Nephron progenitor cell (in vitro differentiated cells): ENCODE measurements around the gene LTBP2.

Source experiments
- DNase-seq: peaks from one replicate; pipeline ENCODE4 v3.0.0; 2021
- H3K27ac Mint-ChIP-seq: 2 replicates; pipeline ENCODE4 v1.8.0; 2021; ENCODE audit warnings: mild to moderate bottlenecking, moderate library complexity, mixed read lengths
- H3K27me3 Mint-ChIP-seq: 2 replicates; pipeline ENCODE4 v1.8.0; 2021; ENCODE audit warnings: mild to moderate bottlenecking, low read depth, mixed read lengths; ENCODE audit not compliant: poor library complexity
- H3K36me3 Mint-ChIP-seq: 2 replicates; pipeline ENCODE4 v1.8.0; 2021; ENCODE audit warnings: low read depth, mixed read lengths
- H3K4me1 Mint-ChIP-seq: 2 replicates; pipeline ENCODE4 v1.8.0; 2021; ENCODE audit warnings: mixed read lengths
- H3K4me3 Mint-ChIP-seq: 2 replicates; pipeline ENCODE4 v1.8.0; 2021; ENCODE audit warnings: mild to moderate bottlenecking, moderate library complexity, mixed read lengths
- H3K9me3 Mint-ChIP-seq: 2 replicates; pipeline ENCODE4 v1.8.0; 2021; ENCODE audit warnings: mild to moderate bottlenecking, moderate library complexity, mixed read lengths
- CTCF ChIP-seq: fragments of 200-600 bp; sonication (generic); IDR thresholded peaks from 2 replicates; pipeline ENCODE4 v1.5.0; 2021; ENCODE audit warnings: antibody characterized with exemption

The LTBP2 gene

GRCh38 chr14:74510959-74511409 lies 101.1 kb downstream of the LTBP2 start:
- no peak overlapping the region for H3K27ac Mint-ChIP-seq
- H3K9me3 Mint-ChIP-seq, result no peaks in the 10 kb centered on the region
- no peak for DNase-seq
- H3K4me3 Mint-ChIP-seq, result no peak overlapping the region
- peaks cover 14% of the 10 kb centered on the region for H3K27me3 Mint-ChIP-seq
- peaks cover 39% of the 10 kb centered on the region for H3K4me1 Mint-ChIP-seq
- TF ChIP-seq CTCF, result no peak
- no peaks in the 10 kb centered on the region for H3K36me3 Mint-ChIP-seq

- Mint-ChIP-seq H3K9me3 (no peaks in the 10 kb centered on the region), H3K27ac (no peak overlapping the region), H3K4me1 (peaks cover 39% of the 10 kb centered on the region), H3K27me3 (peaks cover 14% of the 10 kb centered on the region), H3K4me3 (no peak overlapping the region), H3K36me3 (no peaks in the 10 kb centered on the region)
- no peak for TF ChIP-seq CTCF
- DNase-seq, result no peak
Measured at GRCh38 chr14:74510223-74510931, 101.7 kb downstream of the LTBP2 start.

- peaks cover 37% of the 10 kb centered on the region for H3K4me1 Mint-ChIP-seq
- H3K4me3 Mint-ChIP-seq, result no peak overlapping the region
- no peak for DNase-seq
- peak overlapping the region; percentile 84 for H3K27ac Mint-ChIP-seq
- no peak for TF ChIP-seq CTCF
- H3K27me3 Mint-ChIP-seq, result peaks cover 11% of the 10 kb centered on the region
- no peaks in the 10 kb centered on the region for H3K9me3 Mint-ChIP-seq
- no peaks in the 10 kb centered on the region for H3K36me3 Mint-ChIP-seq
Measured at GRCh38 chr14:74509587-74510222, 102.3 kb downstream of the LTBP2 start.

GRCh38 chr14:74508844-74509428 lies 103.1 kb downstream of the LTBP2 start:
- Mint-ChIP-seq H3K36me3 (no peaks in the 10 kb centered on the region), H3K9me3 (no peaks in the 10 kb centered on the region), H3K4me3 (no peak overlapping the region), H3K4me1 (peaks cover 29% of the 10 kb centered on the region), H3K27me3 (peaks cover 8% of the 10 kb centered on the region), H3K27ac (no peak overlapping the region)
- no peak for TF ChIP-seq CTCF
- no peak for DNase-seq

GRCh38 chr14:74508292-74508731 lies 103.7 kb downstream of the LTBP2 start:
- peak; percentile 39 for DNase-seq
- Mint-ChIP-seq H3K36me3 (no peaks in the 10 kb centered on the region), H3K9me3 (no peaks in the 10 kb centered on the region), H3K27me3 (peaks cover 8% of the 10 kb centered on the region), H3K4me3 (no peak overlapping the region), H3K4me1 (peaks cover 26% of the 10 kb centered on the region), H3K27ac (no peak overlapping the region)
- TF ChIP-seq CTCF, result peak; percentile 44
